MCF 10A (cell line): Measurements from ENCODE around the gene DCD. TPM values are rescaled to one million over a fixed set of nuclear protein-coding genes. Genes with fewer than 3 reads are reported as not detected.
A peak's percentile ranks its signal among the peaks of the same experiment; 100 is the strongest.

Source experiments
- BruUV-seq: library from RNA; stranded (reverse); fragments of 400-500 nt; replicated peaks from 2 replicates; lab custom pipeline; 2021; lab: Mats Ljungman, UMichigan
- CTCF ChIA-PET: fragments of 300-600 bp; sonication (Branson Sonifier 250); formaldehyde crosslinking; extraction: SDS; loops from one replicate; lab custom pipeline; 2021; ENCODE audit warnings: antibody characterized with exemption, inconsistent platforms; lab: Yijun Ruan, JAX
- POLR2A ChIA-PET: fragments of 300-600, 350-650 bp; sonication (Branson Sonifier 250); formaldehyde crosslinking; extraction: SDS; loops from one replicate; lab custom pipeline; 2020; ENCODE audit warnings: antibody characterized with exemption, inconsistent platforms; lab: Yijun Ruan, JAX
- DNase-seq: peaks from one replicate; pipeline ENCODE4 v3.0.0-alpha.2; 2018; ENCODE audit not compliant: unreplicated experiment
- H3K27ac Mint-ChIP-seq: one replicate; pipeline ENCODE4 v1.8.0; 2022; ENCODE audit warnings: mild to moderate bottlenecking, low read depth, mixed read lengths; ENCODE audit not compliant: unreplicated experiment
- H3K27me3 Mint-ChIP-seq: one replicate; pipeline ENCODE4 v1.8.0; 2022; ENCODE audit warnings: mixed read lengths; ENCODE audit not compliant: insufficient read depth, unreplicated experiment
- H3K36me3 Mint-ChIP-seq: one replicate; pipeline ENCODE4 v1.8.0; 2022; ENCODE audit warnings: mild to moderate bottlenecking, moderate library complexity, mixed read lengths; ENCODE audit not compliant: insufficient read depth, unreplicated experiment
- H3K4me1 Mint-ChIP-seq: one replicate; pipeline ENCODE4 v1.8.0; 2022; ENCODE audit warnings: mixed read lengths; ENCODE audit not compliant: insufficient read depth, unreplicated experiment
- H3K4me3 Mint-ChIP-seq: one replicate; pipeline ENCODE4 v1.8.0; 2022; ENCODE audit warnings: mild to moderate bottlenecking, moderate library complexity, mixed read lengths; ENCODE audit not compliant: unreplicated experiment
- H3K9me3 Mint-ChIP-seq: one replicate; pipeline ENCODE4 v1.8.0; 2022; ENCODE audit warnings: mixed read lengths; ENCODE audit not compliant: unreplicated experiment
- CTCF ChIP-seq: fragments of 200-600 bp; IDR thresholded peaks from one replicate; pipeline ENCODE4 v1.8.0; 2022; ENCODE audit warnings: antibody characterized with exemption, mild to moderate bottlenecking; ENCODE audit not compliant: unreplicated experiment
- intact Hi-C: fragments of 100-400 bp; cut with micrococcal nuclease; formaldehyde crosslinking; loops from 2 replicates; pipeline ENCODE4 v1.14.1; 2022
- total RNA-seq: library from RNA; stranded (reverse); gene quantifications from 2 replicates; pipeline ENCODE4 v1.2.3, GENCODE V29; 2022

DCD gene
- total RNA-seq, 1 experiment from 2014 or later: not detected

- Mint-ChIP-seq H3K27ac (no peak overlapping the region), H3K9me3 (no peaks in the 10 kb centered on the region), H3K4me1 (no peaks in the 10 kb centered on the region), H3K27me3 (peaks cover 37% of the 10 kb centered on the region), H3K36me3 (no peaks in the 10 kb centered on the region), H3K4me3 (no peak overlapping the region)
- DNase-seq: no peak
- ChIA-PET CTCF (no interaction called here), POLR2A (no interaction called here)
- BruUV-seq: no TSS peak
- TF ChIP-seq CTCF: no peak
- intact Hi-C loops: no loop called here
These were observed 12.9 kb upstream of the DCD start for GRCh38 chr12:54661048-54661447.

GRCh38 chr12:54660320-54660962 is 12.3 kb upstream of the DCD start:
- Mint-ChIP-seq H3K27ac (no peak overlapping the region), H3K4me3 (no peak overlapping the region), H3K9me3 (no peaks in the 10 kb centered on the region), H3K4me1 (no peaks in the 10 kb centered on the region), H3K36me3 (no peaks in the 10 kb centered on the region), H3K27me3 (peaks cover 43% of the 10 kb centered on the region)
- ChIA-PET CTCF (no interaction called here), POLR2A (no interaction called here)
- intact Hi-C loops: no loop called here
- TF ChIP-seq CTCF: no peak
- no peak for DNase-seq
- BruUV-seq: no TSS peak

- POLR2A ChIA-PET: interaction anchor here (0.6 kb wide), 1 partner anchor 56 kb away, joined by 3 read pairs; no protein-coding TSS in a partner anchor
- Mint-ChIP-seq H3K4me1 (no peaks in the 10 kb centered on the region), H3K36me3 (no peaks in the 10 kb centered on the region), H3K9me3 (no peaks in the 10 kb centered on the region), H3K27ac (no peak overlapping the region), H3K4me3 (no peak overlapping the region), H3K27me3 (peaks cover 58% of the 10 kb centered on the region)
- no TSS peak for BruUV-seq
- TF ChIP-seq CTCF: peak; percentile 31
- peak; percentile 57 for DNase-seq
- CTCF ChIA-PET: interaction anchor here (0.6 to 1.7 kb wide), 10 partner anchors 22 to 144 kb away, joined by 3 to 6 read pairs (median 3); no protein-coding TSS in a partner anchor
- intact Hi-C loops: no loop called here
These were observed 10.4 kb upstream of the DCD start for GRCh38 chr12:54658306-54659264.

GRCh38 chr12:54657105-54657607 is 9.0 kb upstream of the DCD start:
- POLR2A ChIA-PET: no interaction called here
- peak; percentile 22 for DNase-seq
- intact Hi-C loops: no loop called here
- H3K4me1 Mint-ChIP-seq: no peaks in the 10 kb centered on the region
- TF ChIP-seq CTCF: no peak
- no peak overlapping the region for H3K27ac Mint-ChIP-seq
- no peak overlapping the region for H3K4me3 Mint-ChIP-seq
- no peaks in the 10 kb centered on the region for H3K9me3 Mint-ChIP-seq
- H3K27me3 Mint-ChIP-seq: peaks cover 58% of the 10 kb centered on the region
- no TSS peak for BruUV-seq
- no peaks in the 10 kb centered on the region for H3K36me3 Mint-ChIP-seq
- CTCF ChIA-PET: interaction anchor here (0.6 to 1.5 kb wide), 3 partner anchors 49 to 257 kb away, joined by 3 to 6 read pairs (median 3); no protein-coding TSS in a partner anchor
